HG02973 (cell line): Measurements from ENCODE around the gene HPCAL1.

Source experiments
- ATAC-seq: cut with Tn5 transposase; IDR thresholded peaks from one replicate; pipeline ENCODE4 v1.9.1; 2021; ENCODE audit warnings: moderate library complexity; ENCODE audit not compliant: unreplicated experiment

Gene HPCAL1

GRCh38 chr2:10269291-10269690, 33.4 kb upstream of the HPCAL1 start:
- ATAC-seq = no peak

GRCh38 chr2:10269711-10270610, 32.7 kb upstream of the HPCAL1 start:
- no peak for ATAC-seq

- no peak for ATAC-seq
These were observed 31.2 kb upstream of the HPCAL1 start for GRCh38 chr2:10271509-10271908.

- ATAC-seq = no peak
These were observed 30.8 kb upstream of the HPCAL1 start for GRCh38 chr2:10271946-10272345.

GRCh38 chr2:10272464-10272863, 30.2 kb upstream of the HPCAL1 start:
- no peak for ATAC-seq

GRCh38 chr2:10273215-10274175, 29.2 kb upstream of the HPCAL1 start:
- no peak for ATAC-seq

GRCh38 chr2:10274376-10274775, 28.3 kb upstream of the HPCAL1 start:
- ATAC-seq = no peak

- no peak for ATAC-seq
These were observed 27.5 kb upstream of the HPCAL1 start for GRCh38 chr2:10274983-10275802.

GRCh38 chr2:10276481-10277292, 26.0 kb upstream of the HPCAL1 start:
- no peak for ATAC-seq

- no peak for ATAC-seq
These were observed 25.2 kb upstream of the HPCAL1 start for GRCh38 chr2:10277293-10278028.

- ATAC-seq = no peak
These were observed 24.5 kb upstream of the HPCAL1 start for GRCh38 chr2:10278029-10278762.

GRCh38 chr2:10278763-10279471, 23.8 kb upstream of the HPCAL1 start:
- ATAC-seq = no peak

GRCh38 chr2:10279472-10279870, 23.2 kb upstream of the HPCAL1 start:
- no peak for ATAC-seq

GRCh38 chr2:10279946-10280463, 22.7 kb upstream of the HPCAL1 start:
- ATAC-seq = no peak

- no peak for ATAC-seq
These were observed 20.8 kb upstream of the HPCAL1 start for GRCh38 chr2:10281891-10282290.

GRCh38 chr2:10282611-10283105, 20.0 kb upstream of the HPCAL1 start:
- no peak for ATAC-seq
